OCI-LY1 (cell line): Measurements from ENCODE around the gene KIAA1328.

Experiments used
- CTCF ChIP-seq: fragments of 200-600 bp; sonication (generic), shearing (Covaris generic); IDR thresholded peaks from 2 replicates; pipeline ENCODE4 v1.5.1; 2017; ENCODE audit warnings: mild to moderate bottlenecking, antibody characterized with exemption, low read length, moderate library complexity, mixed read lengths
- EZH2 ChIP-seq: fragments of 200-600 bp; sonication (generic), shearing (Covaris generic); IDR thresholded peaks from 2 replicates; pipeline ENCODE4 v1.8.0; 2017; ENCODE audit warnings: borderline replicate concordance, mixed run types, mild to moderate bottlenecking, antibody characterized with exemption, low read length, moderate library complexity, mixed read lengths

GRCh38 chr18:37231251-37231650, 402.3 kb downstream of the KIAA1328 start:
- TF ChIP-seq CTCF (no peak), EZH2 (no peak)
